Nephron progenitor cell (in vitro differentiated cells): Measurements from ENCODE around the gene PGLYRP1.

Experiments used
- DNase-seq: peaks from one replicate; pipeline ENCODE4 v3.0.0; 2021
- H3K27ac Mint-ChIP-seq: 2 replicates; pipeline ENCODE4 v1.8.0; 2021; ENCODE audit warnings: mild to moderate bottlenecking, moderate library complexity, mixed read lengths
- H3K27me3 Mint-ChIP-seq: 2 replicates; pipeline ENCODE4 v1.8.0; 2021; ENCODE audit warnings: mild to moderate bottlenecking, low read depth, mixed read lengths; ENCODE audit not compliant: poor library complexity
- H3K36me3 Mint-ChIP-seq: 2 replicates; pipeline ENCODE4 v1.8.0; 2021; ENCODE audit warnings: low read depth, mixed read lengths
- H3K4me1 Mint-ChIP-seq: 2 replicates; pipeline ENCODE4 v1.8.0; 2021; ENCODE audit warnings: mixed read lengths
- H3K4me3 Mint-ChIP-seq: 2 replicates; pipeline ENCODE4 v1.8.0; 2021; ENCODE audit warnings: mild to moderate bottlenecking, moderate library complexity, mixed read lengths
- H3K9me3 Mint-ChIP-seq: 2 replicates; pipeline ENCODE4 v1.8.0; 2021; ENCODE audit warnings: mild to moderate bottlenecking, moderate library complexity, mixed read lengths
- CTCF ChIP-seq: fragments of 200-600 bp; sonication (generic); IDR thresholded peaks from 2 replicates; pipeline ENCODE4 v1.5.0; 2021; ENCODE audit warnings: antibody characterized with exemption

The PGLYRP1 gene

DNA sequence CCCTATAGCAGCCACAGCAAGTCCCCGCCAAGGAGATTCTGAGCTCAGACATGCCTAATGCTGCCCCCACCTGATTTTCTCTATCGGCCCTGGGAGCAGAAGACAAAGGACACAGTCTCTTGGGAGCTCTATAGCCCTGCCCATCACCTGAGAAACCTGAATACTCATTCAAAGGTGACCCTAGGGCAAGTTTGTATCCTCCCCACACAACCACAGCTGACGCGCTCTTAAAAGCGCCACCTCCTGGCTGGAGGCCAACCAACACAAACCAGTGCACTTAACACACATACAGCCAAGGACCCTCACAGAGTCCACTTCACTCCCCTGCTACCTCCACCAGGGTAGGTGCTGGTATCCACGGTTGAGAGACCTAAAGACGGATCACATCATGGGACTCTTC lies 26.7 kb upstream of the PGLYRP1 start:
- peaks cover 70% of the 10 kb centered on the region for H3K9me3 Mint-ChIP-seq
- no peak overlapping the region for H3K4me3 Mint-ChIP-seq
- peaks cover 82% of the 10 kb centered on the region for H3K27me3 Mint-ChIP-seq
- no peaks in the 10 kb centered on the region for H3K4me1 Mint-ChIP-seq
- H3K36me3 Mint-ChIP-seq = no peaks in the 10 kb centered on the region
- TF ChIP-seq CTCF = no peak
- no peak overlapping the region for H3K27ac Mint-ChIP-seq
- DNase-seq = no peak

DNA sequence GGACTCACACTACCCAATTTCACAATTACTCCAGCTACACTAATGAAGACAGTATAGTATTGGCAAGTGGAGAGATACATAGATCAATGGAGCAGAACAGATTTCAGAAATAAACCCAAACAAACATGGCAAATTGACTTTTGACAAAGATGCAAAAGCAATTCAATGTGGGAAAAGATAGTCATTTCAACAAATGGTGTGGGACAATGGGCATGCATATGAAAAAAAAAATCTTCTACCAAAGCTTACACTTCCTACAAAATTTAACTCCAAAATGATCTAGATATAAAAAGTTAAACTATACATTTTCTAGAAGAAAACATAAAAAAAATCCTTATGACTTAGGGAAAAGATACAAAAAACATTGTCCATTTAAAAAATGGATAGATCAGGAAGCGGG lies 20.7 kb upstream of the PGLYRP1 start:
- no peak for TF ChIP-seq CTCF
- DNase-seq = no peak
- Mint-ChIP-seq H3K4me1 (peaks cover 22% of the 10 kb centered on the region), H3K27ac (no peak overlapping the region), H3K4me3 (no peak overlapping the region), H3K36me3 (peaks cover 17% of the 10 kb centered on the region), H3K27me3 (peaks cover 41% of the 10 kb centered on the region), H3K9me3 (peaks cover 57% of the 10 kb centered on the region)

- peaks cover 50% of the 10 kb centered on the region for H3K9me3 Mint-ChIP-seq
- peaks cover 17% of the 10 kb centered on the region for H3K36me3 Mint-ChIP-seq
- peaks cover 32% of the 10 kb centered on the region for H3K27me3 Mint-ChIP-seq
- no peak for DNase-seq
- TF ChIP-seq CTCF = no peak
- H3K4me1 Mint-ChIP-seq = peaks cover 22% of the 10 kb centered on the region
- H3K4me3 Mint-ChIP-seq = no peak overlapping the region
- no peak overlapping the region for H3K27ac Mint-ChIP-seq
Observed at GRCh38 chr19:46042252-46042883, 19.5 kb upstream of the PGLYRP1 start.

GRCh38 chr19:46040952-46041500 lies 18.2 kb upstream of the PGLYRP1 start, which contains the start of gene IGFL4:
Gene IGFL4, minus strand, starts transcription at chr19:46041002. Its CDS starts 40 bp downstream, at chr19:46040962.
- peaks cover 46% of the 10 kb centered on the region for H3K9me3 Mint-ChIP-seq
- H3K4me3 Mint-ChIP-seq = peak within 1 kb of the TSS; percentile 24
- peak within 1 kb of the TSS; percentile 41 for H3K27ac Mint-ChIP-seq
- DNase-seq = no peak
- H3K36me3 Mint-ChIP-seq = peaks cover 23% of the 10 kb centered on the region
- TF ChIP-seq CTCF = no peak
- peaks cover 25% of the 10 kb centered on the region for H3K27me3 Mint-ChIP-seq
- peaks cover 22% of the 10 kb centered on the region for H3K4me1 Mint-ChIP-seq

DNA sequence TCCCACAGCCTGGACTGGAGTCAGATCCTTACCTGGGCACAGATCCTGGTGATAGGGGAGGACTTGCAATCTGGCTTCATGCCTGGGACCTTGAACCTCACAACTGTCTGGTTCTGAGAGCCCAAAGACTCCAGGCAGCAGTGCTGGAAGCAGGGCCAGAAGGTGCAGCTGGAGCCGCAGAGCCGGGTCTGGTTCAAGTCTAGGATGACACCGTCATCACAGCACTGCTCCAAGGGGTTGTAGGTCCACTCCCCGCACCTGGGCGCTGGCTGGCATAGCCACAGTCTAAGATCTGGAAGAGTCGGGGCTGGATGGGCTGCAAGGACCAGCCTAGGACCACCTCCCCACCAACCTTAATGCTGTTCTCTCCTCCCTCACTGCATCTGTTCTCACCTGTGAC lies 17.3 kb upstream of the PGLYRP1 start:
- Mint-ChIP-seq H3K4me1 (peaks cover 22% of the 10 kb centered on the region), H3K27me3 (peaks cover 17% of the 10 kb centered on the region), H3K36me3 (peaks cover 23% of the 10 kb centered on the region), H3K4me3 (no peak overlapping the region), H3K9me3 (peaks cover 39% of the 10 kb centered on the region), H3K27ac (no peak overlapping the region)
- no peak for TF ChIP-seq CTCF
- DNase-seq = no peak

- Mint-ChIP-seq H3K9me3 (peaks cover 16% of the 10 kb centered on the region), H3K27me3 (peaks cover 7% of the 10 kb centered on the region), H3K36me3 (peaks cover 5% of the 10 kb centered on the region), H3K4me1 (peaks cover 15% of the 10 kb centered on the region), H3K27ac (peak overlapping the region; percentile 74), H3K4me3 (no peak overlapping the region)
- no peak for TF ChIP-seq CTCF
- no peak for DNase-seq
Observed at GRCh38 chr19:46036744-46037128, 13.9 kb upstream of the PGLYRP1 start.
